SK-N-SH treated with all-trans-retinoic acid at 6 μM for 48 hours (cell line): ENCODE data around the gene ZHX3.

Source experiments
- ATAC-seq: fragments of 200-7000 bp; cut with Tn5 transposase; 3 replicates; pipeline ENCODE4 v1.9.1; 2020; ENCODE audit warnings: mild to moderate bottlenecking, moderate library complexity
- ARNTL ChIP-seq: fragments of 450-650 bp; formaldehyde crosslinking; IDR thresholded peaks from 2 replicates; pipeline ENCODE4 v1.5.0; 2020; ENCODE audit warnings: low read depth, mild to moderate bottlenecking, moderate library complexity, borderline replicate concordance
- CREB5 ChIP-seq: fragments of 250-450 bp; sonication (Bioruptor Pico); IDR thresholded peaks from 2 replicates; pipeline ENCODE4 v1.5.1; 2020; ENCODE audit warnings: low read depth, mild to moderate bottlenecking, moderate library complexity
- CSDC2 ChIP-seq: fragments of 250-450 bp; sonication (Bioruptor Pico); IDR thresholded peaks from 2 replicates; pipeline ENCODE4 v1.5.0; 2020; ENCODE audit warnings: mild to moderate bottlenecking, moderate library complexity
- CSRNP3 ChIP-seq: fragments of 250-450 bp; sonication (Bioruptor Pico); IDR thresholded peaks from 2 replicates; pipeline ENCODE4 v1.5.1; 2021; ENCODE audit warnings: mild to moderate bottlenecking, moderate library complexity
- ESRRG ChIP-seq: fragments of 250-450 bp; sonication (Bioruptor Pico); IDR thresholded peaks from 2 replicates; pipeline ENCODE4 v1.6.1; 2021; ENCODE audit warnings: mild to moderate bottlenecking
- GLIS3 ChIP-seq: fragments of 250-450 bp; sonication (Bioruptor Pico); IDR thresholded peaks from 2 replicates; pipeline ENCODE4 v1.5.0; 2020; ENCODE audit warnings: mild to moderate bottlenecking, moderate library complexity
- OSR1 ChIP-seq: fragments of 250-450 bp; sonication (Bioruptor Pico); IDR thresholded peaks from 2 replicates; pipeline ENCODE4 v1.8.0; 2022; ENCODE audit warnings: moderate library complexity, mild to moderate bottlenecking, inconsistent platforms
- PATZ1 ChIP-seq: fragments of 250-450 bp; sonication (Bioruptor Pico); IDR thresholded peaks from 2 replicates; pipeline ENCODE4 v1.8.0; 2020; ENCODE audit warnings: mild to moderate bottlenecking, moderate library complexity, borderline replicate concordance
- POU6F1 ChIP-seq: fragments of 250-450 bp; sonication (Bioruptor Pico); IDR thresholded peaks from 2 replicates; pipeline ENCODE4 v1.8.0; 2021; ENCODE audit warnings: low read depth, mild to moderate bottlenecking, moderate library complexity, borderline replicate concordance
- PPARA ChIP-seq: fragments of 250-450 bp; sonication (Bioruptor Pico); IDR thresholded peaks from 2 replicates; pipeline ENCODE4 v1.5.0; 2020; ENCODE audit warnings: mild to moderate bottlenecking, borderline replicate concordance
- SNAI2 ChIP-seq: fragments of 250-450 bp; sonication (Bioruptor Pico); IDR thresholded peaks from 2 replicates; pipeline ENCODE4 v1.5.0; 2020; ENCODE audit warnings: mild to moderate bottlenecking, moderate library complexity
- TCF4 ChIP-seq: fragments of 250-450 bp; sonication (Bioruptor Pico); IDR thresholded peaks from 2 replicates; pipeline ENCODE4 v1.8.0; 2021; ENCODE audit warnings: mild to moderate bottlenecking, moderate library complexity, borderline replicate concordance
- TOX ChIP-seq: fragments of 250-450 bp; sonication (Bioruptor Pico); IDR thresholded peaks from 2 replicates; pipeline ENCODE4 v1.8.0; 2021; ENCODE audit warnings: mild to moderate bottlenecking, moderate library complexity, borderline replicate concordance
- ZC3H10 ChIP-seq: fragments of 250-450 bp; sonication (Bioruptor Pico); IDR thresholded peaks from 2 replicates; pipeline ENCODE4 v1.5.1; 2021; ENCODE audit warnings: mild to moderate bottlenecking, moderate library complexity
- ZFP30 ChIP-seq: fragments of 450-650 bp; formaldehyde crosslinking; IDR thresholded peaks from 2 replicates; pipeline ENCODE4 v1.5.0; 2022; ENCODE audit warnings: mild to moderate bottlenecking, moderate library complexity
- ZNF565 ChIP-seq: fragments of 450-650 bp; formaldehyde crosslinking; conservative IDR thresholded peaks from 2 replicates; pipeline ENCODE4 v1.5.0; 2020; ENCODE audit warnings: low read depth, mild to moderate bottlenecking, moderate library complexity
- ZNF70 ChIP-seq: fragments of 450-650 bp; formaldehyde crosslinking; IDR thresholded peaks from 2 replicates; pipeline ENCODE4 v1.5.0; 2020; ENCODE audit warnings: mild to moderate bottlenecking, moderate library complexity
- ZNF8 ChIP-seq: fragments of 450-650 bp; formaldehyde crosslinking; IDR thresholded peaks from 2 replicates; pipeline ENCODE4 v1.5.0; 2020; ENCODE audit warnings: mild to moderate bottlenecking, moderate library complexity
- TF ChIP-seq, protein P1 (sequence below): fragments of 250-450 bp; sonication (Bioruptor Pico); IDR thresholded peaks from 2 replicates; pipeline ENCODE4 v1.5.0; 2020; ENCODE audit warnings: mild to moderate bottlenecking, moderate library complexity

ZHX3 gene

GRCh38 chr20:41142919-41143318, 174.6 kb downstream of the ZHX3 start:
- no peak for TF ChIP-seq CREB5 (CRISPR knock-in tag)
- TF ChIP-seq PATZ1 (CRISPR knock-in tag), result no peak
- no peak for TF ChIP-seq ARNTL (CRISPR knock-in tag)
- no peak for TF ChIP-seq ZNF8 (CRISPR knock-in tag)
- TF ChIP-seq TOX, result no peak
- TF ChIP-seq SNAI2 (CRISPR knock-in tag), result no peak
- TF ChIP-seq CSRNP3 (CRISPR knock-in tag), result no peak
- TF ChIP-seq, all 23 proteins: peak for 0
- ATAC-seq, result no peak

- ATAC-seq, result no peak
- TF ChIP-seq ZNF565, result no peak
- TF ChIP-seq, all 23 proteins: peak for 0
These were observed 175.3 kb downstream of the ZHX3 start for GRCh38 chr20:41142245-41142644.

GRCh38 chr20:41141153-41141815, 176.2 kb downstream of the ZHX3 start:
- TF ChIP-seq OSR1 (CRISPR knock-in tag) (no peak), ZNF565 (no peak), ESRRG (no peak)
- no peak for ATAC-seq

DNA sequence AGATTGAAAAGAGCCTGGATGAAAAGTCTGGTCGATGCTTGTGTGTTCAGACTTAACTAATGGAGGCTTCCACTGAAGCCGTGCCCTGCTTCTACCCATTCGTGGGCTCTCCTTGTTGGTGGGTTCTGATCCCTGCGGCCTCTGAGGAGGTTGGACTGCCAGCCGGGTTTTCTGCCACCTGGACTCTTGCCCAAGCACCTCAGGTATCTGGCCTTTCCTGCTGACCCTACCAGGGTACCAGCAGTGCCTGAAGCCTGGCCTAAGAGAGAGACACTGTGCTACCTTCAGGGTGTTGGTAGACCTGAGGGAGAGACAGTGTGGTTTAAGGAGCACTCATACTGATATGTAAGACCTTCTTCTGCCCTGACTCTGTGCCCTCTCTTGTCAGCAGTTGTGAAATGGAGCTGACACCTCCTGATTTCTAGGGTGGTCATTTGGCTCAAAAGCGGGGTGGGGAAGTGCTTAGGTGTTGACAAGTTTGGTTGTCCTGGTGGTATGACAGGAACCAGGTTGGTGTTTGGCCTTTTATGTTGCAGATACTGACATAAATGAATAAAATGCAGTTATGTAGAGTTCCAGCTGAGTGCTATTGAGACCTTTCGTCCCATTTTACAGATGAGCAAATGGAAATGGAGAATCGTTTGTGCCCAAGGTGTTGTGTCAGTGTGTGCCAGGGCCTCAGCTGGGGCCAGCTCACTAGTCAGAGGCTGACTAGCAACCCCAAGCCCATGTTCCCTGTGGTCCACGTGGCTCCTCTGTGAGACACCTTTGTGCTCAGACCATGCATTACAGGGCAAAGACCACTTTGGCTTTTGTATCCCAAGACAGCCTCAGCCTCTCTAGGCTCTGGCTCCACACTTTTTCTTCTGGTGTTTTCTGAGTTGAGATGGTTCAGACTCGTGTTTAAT, 177.1 kb downstream of the ZHX3 start:
- ATAC-seq, result no peak
- TF ChIP-seq TCF4 (CRISPR knock-in tag) (no peak), ZFP30 (CRISPR knock-in tag) (no peak), ZNF8 (CRISPR knock-in tag) (no peak)

- TF ChIP-seq TOX (no peak), ZNF70 (CRISPR knock-in tag) (no peak), TCF4 (CRISPR knock-in tag) (no peak), CSRNP3 (CRISPR knock-in tag) (no peak), GLIS3 (CRISPR knock-in tag) (no peak), ZC3H10 (CRISPR knock-in tag) (no peak), POU6F1 (CRISPR knock-in tag) (no peak), ZFP30 (CRISPR knock-in tag) (no peak), CSDC2 (CRISPR knock-in tag) (no peak), CREB5 (CRISPR knock-in tag) (no peak), PPARA (CRISPR knock-in tag) (no peak)
- TF ChIP-seq, protein P1, sequence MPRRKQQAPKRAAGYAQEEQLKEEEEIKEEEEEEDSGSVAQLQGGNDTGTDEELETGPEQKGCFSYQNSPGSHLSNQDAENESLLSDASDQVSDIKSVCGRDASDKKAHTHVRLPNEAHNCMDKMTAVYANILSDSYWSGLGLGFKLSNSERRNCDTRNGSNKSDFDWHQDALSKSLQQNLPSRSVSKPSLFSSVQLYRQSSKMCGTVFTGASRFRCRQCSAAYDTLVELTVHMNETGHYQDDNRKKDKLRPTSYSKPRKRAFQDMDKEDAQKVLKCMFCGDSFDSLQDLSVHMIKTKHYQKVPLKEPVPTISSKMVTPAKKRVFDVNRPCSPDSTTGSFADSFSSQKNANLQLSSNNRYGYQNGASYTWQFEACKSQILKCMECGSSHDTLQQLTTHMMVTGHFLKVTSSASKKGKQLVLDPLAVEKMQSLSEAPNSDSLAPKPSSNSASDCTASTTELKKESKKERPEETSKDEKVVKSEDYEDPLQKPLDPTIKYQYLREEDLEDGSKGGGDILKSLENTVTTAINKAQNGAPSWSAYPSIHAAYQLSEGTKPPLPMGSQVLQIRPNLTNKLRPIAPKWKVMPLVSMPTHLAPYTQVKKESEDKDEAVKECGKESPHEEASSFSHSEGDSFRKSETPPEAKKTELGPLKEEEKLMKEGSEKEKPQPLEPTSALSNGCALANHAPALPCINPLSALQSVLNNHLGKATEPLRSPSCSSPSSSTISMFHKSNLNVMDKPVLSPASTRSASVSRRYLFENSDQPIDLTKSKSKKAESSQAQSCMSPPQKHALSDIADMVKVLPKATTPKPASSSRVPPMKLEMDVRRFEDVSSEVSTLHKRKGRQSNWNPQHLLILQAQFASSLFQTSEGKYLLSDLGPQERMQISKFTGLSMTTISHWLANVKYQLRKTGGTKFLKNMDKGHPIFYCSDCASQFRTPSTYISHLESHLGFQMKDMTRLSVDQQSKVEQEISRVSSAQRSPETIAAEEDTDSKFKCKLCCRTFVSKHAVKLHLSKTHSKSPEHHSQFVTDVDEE (CRISPR knock-in tag), result no peak
- no peak for ATAC-seq
These were observed 178.1 kb downstream of the ZHX3 start for GRCh38 chr20:41139227-41140093.
